ENCODE results near the gene TNFSF15. TPM values are rescaled to one million over a fixed set of nuclear protein-coding genes. Genes with fewer than 3 reads are reported as not detected.

TNFSF15 gene
- total RNA-seq, 1 donor from 2014 or later = not detected

- no peaks in the 10 kb centered on the region for H3K27me3 ChIP-seq (ENCODE audit: control insufficient read depth, insufficient read depth, low read length)
- H3K4me3 ChIP-seq (ENCODE audit: low read depth, low read length) = no peak overlapping the region
- FAIRE-seq (no peak), DNase-seq (ENCODE audit: low read depth) (peak; percentile 80)
- H3K36me3 ChIP-seq (ENCODE audit: control insufficient read depth, insufficient read depth, low read length) = no peaks in the 10 kb centered on the region
- no peak for TF ChIP-seq CTCF (IDR thresholded peaks at IDR 0.05; ENCODE audit: insufficient read depth, low read length, severe bottlenecking)
Observed at GRCh38 chr9:114804505-114804904, 1.3 kb downstream of the TNFSF15 start.

- DNase-seq (ENCODE audit: low read depth) (no peak), FAIRE-seq (no peak)
- TF ChIP-seq CTCF (IDR thresholded peaks at IDR 0.05; ENCODE audit: insufficient read depth, low read length, severe bottlenecking) = no peak
- no peaks in the 10 kb centered on the region for H3K27me3 ChIP-seq (ENCODE audit: control insufficient read depth, insufficient read depth, low read length)
- no peaks in the 10 kb centered on the region for H3K36me3 ChIP-seq (ENCODE audit: control insufficient read depth, insufficient read depth, low read length)
- H3K4me3 ChIP-seq (ENCODE audit: low read depth, low read length) = no peak overlapping the region
Observed at GRCh38 chr9:114803479-114804265, 2.2 kb downstream of the TNFSF15 start.

- no peak for TF ChIP-seq CTCF (IDR thresholded peaks at IDR 0.05; ENCODE audit: insufficient read depth, low read length, severe bottlenecking)
- Histone ChIP-seq H3K36me3 (ENCODE audit: control insufficient read depth, insufficient read depth, low read length) (no peaks in the 10 kb centered on the region), H3K4me3 (ENCODE audit: low read depth, low read length) (no peak overlapping the region), H3K27me3 (ENCODE audit: control insufficient read depth, insufficient read depth, low read length) (no peaks in the 10 kb centered on the region)
- no peak for FAIRE-seq
- DNase-seq (ENCODE audit: low read depth) = no peak
Observed at GRCh38 chr9:114799925-114800324, 5.9 kb downstream of the TNFSF15 start.

- DNase-seq (ENCODE audit: low read depth) = no peak
- TF ChIP-seq CTCF (IDR thresholded peaks at IDR 0.05; ENCODE audit: insufficient read depth, low read length, severe bottlenecking) = no peak
- no peak for FAIRE-seq
- Histone ChIP-seq H3K27me3 (ENCODE audit: control insufficient read depth, insufficient read depth, low read length) (no peaks in the 10 kb centered on the region), H3K36me3 (ENCODE audit: control insufficient read depth, insufficient read depth, low read length) (no peaks in the 10 kb centered on the region), H3K4me3 (ENCODE audit: low read depth, low read length) (no peak overlapping the region)
Observed at GRCh38 chr9:114799441-114799840, 6.4 kb downstream of the TNFSF15 start.

GRCh38 chr9:114798780-114799427 is 6.9 kb downstream of the TNFSF15 start:
- no peak overlapping the region for H3K4me3 ChIP-seq (ENCODE audit: low read depth, low read length)
- TF ChIP-seq CTCF (IDR thresholded peaks at IDR 0.05; ENCODE audit: insufficient read depth, low read length, severe bottlenecking) = no peak
- DNase-seq (ENCODE audit: low read depth) (peak; percentile 85), FAIRE-seq (no peak)
- no peaks in the 10 kb centered on the region for H3K36me3 ChIP-seq (ENCODE audit: control insufficient read depth, insufficient read depth, low read length)
- no peaks in the 10 kb centered on the region for H3K27me3 ChIP-seq (ENCODE audit: control insufficient read depth, insufficient read depth, low read length)
